A549 (cell line): ENCODE data around the gene LATS2.

ENCODE experiments used
- CBX2 ChIP-seq: fragments of 200-600 bp; sonication (generic); IDR thresholded peaks from 2 replicates; pipeline ENCODE4 v1.6.1; 2016; ENCODE audit warnings: low read depth, mild to moderate bottlenecking, borderline replicate concordance
- CHD4 ChIP-seq: fragments of 200-600 bp; sonication (generic); IDR thresholded peaks from 2 replicates; pipeline ENCODE4 v1.6.1; 2016; ENCODE audit warnings: antibody characterized with exemption, mild to moderate bottlenecking, borderline replicate concordance
- EP300 ChIP-seq, 2 experiments: fragments of >200 bp; sonication (Bioruptor Twin); formaldehyde crosslinking; IDR thresholded peaks; 2 replicates in 1 of 2; 3 replicates in 1 of 2; pipeline ENCODE4 v1.6.1; 2016 to 2017
- FOSL2 ChIP-seq, 2 experiments: fragments of 450-650 bp in 1 of 2; fragments of >200 bp in 1 of 2; sonication (Bioruptor Twin) in 1 of 2; formaldehyde crosslinking; IDR thresholded peaks; 2 replicates each; pipeline versions ENCODE4 v1.5.0 to v1.6.1; 2016 to 2020; ENCODE audit warnings: mild to moderate bottlenecking in 1 of 2, moderate library complexity in 1 of 2
- FOXS1 ChIP-seq: fragments of 250-450 bp; sonication (Bioruptor Pico); IDR thresholded peaks from 2 replicates; pipeline ENCODE4 v1.5.0; 2020; ENCODE audit warnings: mild to moderate bottlenecking, moderate library complexity
- POLR2A ChIP-seq: IDR thresholded peaks from 2 replicates; pipeline ENCODE4 v1.6.1; 2012; ENCODE audit warnings: mild to moderate bottlenecking, low read length
- RNF2 ChIP-seq: fragments of 200-600 bp; sonication (generic); IDR thresholded peaks from 2 replicates; pipeline ENCODE4 v1.6.1; 2016; ENCODE audit warnings: low read depth, mild to moderate bottlenecking, antibody characterized with exemption, moderate library complexity, borderline replicate concordance
- TF ChIP-seq, protein P1 (sequence below): fragments of 450-650 bp; IDR thresholded peaks from 2 replicates; pipeline ENCODE4 v1.6.1; 2014; ENCODE audit warnings: antibody characterized with exemption
- TF ChIP-seq, protein P2 (sequence below): IDR thresholded peaks from 2 replicates; pipeline ENCODE4 v1.6.1; 2012
- TF ChIP-seq, protein P3 (sequence below): fragments of >200 bp; sonication (Bioruptor Twin); formaldehyde crosslinking; IDR thresholded peaks from 3 replicates; pipeline ENCODE4 v1.5.1; 2016
- TF ChIP-seq, protein P4 (sequence below): fragments of 200-600 bp; sonication (generic); IDR thresholded peaks from 2 replicates; pipeline ENCODE4 v1.6.1; 2016; ENCODE audit warnings: antibody characterized with exemption, mild to moderate bottlenecking, moderate library complexity
- TF ChIP-seq, protein P5 (sequence below): IDR thresholded peaks from 2 replicates; pipeline ENCODE4 v1.6.1; 2012

DNA sequence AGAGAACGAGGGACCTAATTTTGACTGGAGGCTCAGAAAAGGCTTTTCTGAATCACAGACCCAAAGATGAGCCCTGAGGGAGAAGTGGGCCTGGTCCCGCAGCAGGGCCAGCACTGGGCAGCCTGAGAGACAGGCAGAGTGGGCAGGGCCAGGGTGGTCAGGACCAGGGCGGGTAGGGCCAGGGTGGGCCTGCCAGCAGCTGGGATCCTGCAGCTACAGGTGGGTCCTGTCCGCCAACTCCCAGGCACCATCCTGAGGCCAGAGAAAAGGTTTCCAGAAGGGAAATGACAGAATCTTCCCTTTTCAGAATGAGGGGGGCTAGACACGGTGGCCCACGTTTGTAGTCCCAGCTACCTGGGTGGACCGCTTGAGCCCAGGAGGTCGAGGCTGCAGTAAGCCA lies 23.7 kb downstream of the LATS2 start:
- TF ChIP-seq POLR2A (no peak), EP300 (IDR thresholded peaks at IDR 0.05) (no peak), FOXS1 (no peak), RNF2 (no peak), CBX2 (no peak), CHD4 (no peak), FOSL2 (IDR thresholded peaks at IDR 0.05) (no peak), FOSL2 (CRISPR knock-in tag; IDR thresholded peaks at IDR 0.05) (no peak)
- TF ChIP-seq, protein P1, sequence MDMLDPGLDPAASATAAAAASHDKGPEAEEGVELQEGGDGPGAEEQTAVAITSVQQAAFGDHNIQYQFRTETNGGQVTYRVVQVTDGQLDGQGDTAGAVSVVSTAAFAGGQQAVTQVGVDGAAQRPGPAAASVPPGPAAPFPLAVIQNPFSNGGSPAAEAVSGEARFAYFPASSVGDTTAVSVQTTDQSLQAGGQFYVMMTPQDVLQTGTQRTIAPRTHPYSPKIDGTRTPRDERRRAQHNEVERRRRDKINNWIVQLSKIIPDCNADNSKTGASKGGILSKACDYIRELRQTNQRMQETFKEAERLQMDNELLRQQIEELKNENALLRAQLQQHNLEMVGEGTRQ = no peak
- TF ChIP-seq, protein P2, sequence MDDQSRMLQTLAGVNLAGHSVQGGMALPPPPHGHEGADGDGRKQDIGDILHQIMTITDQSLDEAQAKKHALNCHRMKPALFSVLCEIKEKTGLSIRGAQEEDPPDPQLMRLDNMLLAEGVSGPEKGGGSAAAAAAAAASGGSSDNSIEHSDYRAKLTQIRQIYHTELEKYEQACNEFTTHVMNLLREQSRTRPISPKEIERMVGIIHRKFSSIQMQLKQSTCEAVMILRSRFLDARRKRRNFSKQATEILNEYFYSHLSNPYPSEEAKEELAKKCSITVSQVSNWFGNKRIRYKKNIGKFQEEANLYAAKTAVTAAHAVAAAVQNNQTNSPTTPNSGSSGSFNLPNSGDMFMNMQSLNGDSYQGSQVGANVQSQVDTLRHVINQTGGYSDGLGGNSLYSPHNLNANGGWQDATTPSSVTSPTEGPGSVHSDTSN = no peak
- TF ChIP-seq, protein P3, sequence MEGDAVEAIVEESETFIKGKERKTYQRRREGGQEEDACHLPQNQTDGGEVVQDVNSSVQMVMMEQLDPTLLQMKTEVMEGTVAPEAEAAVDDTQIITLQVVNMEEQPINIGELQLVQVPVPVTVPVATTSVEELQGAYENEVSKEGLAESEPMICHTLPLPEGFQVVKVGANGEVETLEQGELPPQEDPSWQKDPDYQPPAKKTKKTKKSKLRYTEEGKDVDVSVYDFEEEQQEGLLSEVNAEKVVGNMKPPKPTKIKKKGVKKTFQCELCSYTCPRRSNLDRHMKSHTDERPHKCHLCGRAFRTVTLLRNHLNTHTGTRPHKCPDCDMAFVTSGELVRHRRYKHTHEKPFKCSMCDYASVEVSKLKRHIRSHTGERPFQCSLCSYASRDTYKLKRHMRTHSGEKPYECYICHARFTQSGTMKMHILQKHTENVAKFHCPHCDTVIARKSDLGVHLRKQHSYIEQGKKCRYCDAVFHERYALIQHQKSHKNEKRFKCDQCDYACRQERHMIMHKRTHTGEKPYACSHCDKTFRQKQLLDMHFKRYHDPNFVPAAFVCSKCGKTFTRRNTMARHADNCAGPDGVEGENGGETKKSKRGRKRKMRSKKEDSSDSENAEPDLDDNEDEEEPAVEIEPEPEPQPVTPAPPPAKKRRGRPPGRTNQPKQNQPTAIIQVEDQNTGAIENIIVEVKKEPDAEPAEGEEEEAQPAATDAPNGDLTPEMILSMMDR = no peak
- TF ChIP-seq, protein P4, sequence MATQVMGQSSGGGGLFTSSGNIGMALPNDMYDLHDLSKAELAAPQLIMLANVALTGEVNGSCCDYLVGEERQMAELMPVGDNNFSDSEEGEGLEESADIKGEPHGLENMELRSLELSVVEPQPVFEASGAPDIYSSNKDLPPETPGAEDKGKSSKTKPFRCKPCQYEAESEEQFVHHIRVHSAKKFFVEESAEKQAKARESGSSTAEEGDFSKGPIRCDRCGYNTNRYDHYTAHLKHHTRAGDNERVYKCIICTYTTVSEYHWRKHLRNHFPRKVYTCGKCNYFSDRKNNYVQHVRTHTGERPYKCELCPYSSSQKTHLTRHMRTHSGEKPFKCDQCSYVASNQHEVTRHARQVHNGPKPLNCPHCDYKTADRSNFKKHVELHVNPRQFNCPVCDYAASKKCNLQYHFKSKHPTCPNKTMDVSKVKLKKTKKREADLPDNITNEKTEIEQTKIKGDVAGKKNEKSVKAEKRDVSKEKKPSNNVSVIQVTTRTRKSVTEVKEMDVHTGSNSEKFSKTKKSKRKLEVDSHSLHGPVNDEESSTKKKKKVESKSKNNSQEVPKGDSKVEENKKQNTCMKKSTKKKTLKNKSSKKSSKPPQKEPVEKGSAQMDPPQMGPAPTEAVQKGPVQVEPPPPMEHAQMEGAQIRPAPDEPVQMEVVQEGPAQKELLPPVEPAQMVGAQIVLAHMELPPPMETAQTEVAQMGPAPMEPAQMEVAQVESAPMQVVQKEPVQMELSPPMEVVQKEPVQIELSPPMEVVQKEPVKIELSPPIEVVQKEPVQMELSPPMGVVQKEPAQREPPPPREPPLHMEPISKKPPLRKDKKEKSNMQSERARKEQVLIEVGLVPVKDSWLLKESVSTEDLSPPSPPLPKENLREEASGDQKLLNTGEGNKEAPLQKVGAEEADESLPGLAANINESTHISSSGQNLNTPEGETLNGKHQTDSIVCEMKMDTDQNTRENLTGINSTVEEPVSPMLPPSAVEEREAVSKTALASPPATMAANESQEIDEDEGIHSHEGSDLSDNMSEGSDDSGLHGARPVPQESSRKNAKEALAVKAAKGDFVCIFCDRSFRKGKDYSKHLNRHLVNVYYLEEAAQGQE = no peak
- TF ChIP-seq, protein P5, sequence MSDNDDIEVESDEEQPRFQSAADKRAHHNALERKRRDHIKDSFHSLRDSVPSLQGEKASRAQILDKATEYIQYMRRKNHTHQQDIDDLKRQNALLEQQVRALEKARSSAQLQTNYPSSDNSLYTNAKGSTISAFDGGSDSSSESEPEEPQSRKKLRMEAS = no peak
